Chondrocyte (in vitro differentiated cells): Measurements from ENCODE around the gene ANKRD24. TPM values are rescaled to one million over a fixed set of nuclear protein-coding genes. Genes with fewer than 3 reads are reported as not detected.

Experiments used
- DNase-seq: peaks from one replicate; pipeline ENCODE4 v3.0.0; 2021; ENCODE audit warnings: mixed read lengths, low spot score
- H3K27ac Mint-ChIP-seq: one replicate; pipeline ENCODE4 v1.8.0; 2021; ENCODE audit warnings: mild to moderate bottlenecking, moderate library complexity, mixed read lengths; ENCODE audit not compliant: unreplicated experiment
- H3K27me3 Mint-ChIP-seq: 2 replicates; pipeline ENCODE4 v1.8.0; 2021; ENCODE audit warnings: low read depth, mixed read lengths
- H3K36me3 Mint-ChIP-seq: 2 replicates; pipeline ENCODE4 v1.8.0; 2021; ENCODE audit warnings: low read depth, mixed read lengths
- H3K4me1 Mint-ChIP-seq: 2 replicates; pipeline ENCODE4 v1.8.0; 2021; ENCODE audit warnings: low read depth, mild to moderate bottlenecking, mixed read lengths
- H3K4me3 Mint-ChIP-seq: one replicate; pipeline ENCODE4 v1.8.0; 2021; ENCODE audit warnings: mild to moderate bottlenecking, moderate library complexity, mixed read lengths; ENCODE audit not compliant: unreplicated experiment
- H3K9me3 Mint-ChIP-seq: 2 replicates; pipeline ENCODE4 v1.8.0; 2021; ENCODE audit warnings: low read depth, mixed read lengths
- total RNA-seq: library from RNA; stranded (reverse); gene quantifications from 3 replicates; pipeline ENCODE4 v1.2.1, GENCODE V29; 2021
- TF ChIP-seq, protein P1 (sequence below): fragments of 200-600 bp; sonication (generic); IDR thresholded peaks from 2 replicates; pipeline ENCODE4 v1.5.0; 2021; ENCODE audit warnings: antibody characterized with exemption, mild to moderate bottlenecking, moderate library complexity

ANKRD24 gene
- total RNA-seq, 1 donor from 2014 or later: 0.47 TPM

DNA sequence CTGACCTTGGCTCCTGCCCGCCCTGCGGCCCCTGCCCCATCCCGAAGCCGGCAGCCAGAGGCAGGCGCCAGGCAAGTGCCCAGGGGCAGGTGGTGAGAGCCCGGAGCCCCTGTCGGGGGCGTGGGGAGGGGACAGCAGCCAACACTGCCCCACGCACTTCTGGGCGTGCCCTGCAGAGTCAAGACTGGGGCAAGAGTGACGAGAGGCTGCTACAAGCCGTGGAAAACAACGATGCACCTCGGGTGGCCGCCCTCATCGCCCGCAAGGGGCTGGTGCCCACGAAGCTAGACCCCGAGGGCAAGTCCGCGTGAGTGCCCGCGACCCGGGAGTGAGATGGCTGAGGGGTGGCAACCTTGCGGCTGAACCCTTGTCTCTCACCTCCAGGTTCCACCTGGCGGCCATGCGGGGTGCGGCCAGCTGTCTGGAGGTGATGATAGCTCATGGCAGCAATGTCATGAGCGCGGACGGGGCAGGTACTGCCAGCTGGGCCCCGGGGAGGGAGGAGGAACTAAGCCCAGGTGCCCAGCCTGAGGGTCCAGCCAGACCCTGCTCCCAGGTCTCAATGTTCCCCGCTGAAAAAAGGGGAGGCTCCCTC, 17.3 kb downstream of the ANKRD24 start:
- Mint-ChIP-seq H3K36me3 (peaks cover 7% of the 10 kb centered on the region), H3K27me3 (peaks cover 55% of the 10 kb centered on the region), H3K4me3 (no peak overlapping the region), H3K9me3 (no peaks in the 10 kb centered on the region), H3K27ac (no peak overlapping the region), H3K4me1 (peaks cover 19% of the 10 kb centered on the region)
- TF ChIP-seq, protein P1, sequence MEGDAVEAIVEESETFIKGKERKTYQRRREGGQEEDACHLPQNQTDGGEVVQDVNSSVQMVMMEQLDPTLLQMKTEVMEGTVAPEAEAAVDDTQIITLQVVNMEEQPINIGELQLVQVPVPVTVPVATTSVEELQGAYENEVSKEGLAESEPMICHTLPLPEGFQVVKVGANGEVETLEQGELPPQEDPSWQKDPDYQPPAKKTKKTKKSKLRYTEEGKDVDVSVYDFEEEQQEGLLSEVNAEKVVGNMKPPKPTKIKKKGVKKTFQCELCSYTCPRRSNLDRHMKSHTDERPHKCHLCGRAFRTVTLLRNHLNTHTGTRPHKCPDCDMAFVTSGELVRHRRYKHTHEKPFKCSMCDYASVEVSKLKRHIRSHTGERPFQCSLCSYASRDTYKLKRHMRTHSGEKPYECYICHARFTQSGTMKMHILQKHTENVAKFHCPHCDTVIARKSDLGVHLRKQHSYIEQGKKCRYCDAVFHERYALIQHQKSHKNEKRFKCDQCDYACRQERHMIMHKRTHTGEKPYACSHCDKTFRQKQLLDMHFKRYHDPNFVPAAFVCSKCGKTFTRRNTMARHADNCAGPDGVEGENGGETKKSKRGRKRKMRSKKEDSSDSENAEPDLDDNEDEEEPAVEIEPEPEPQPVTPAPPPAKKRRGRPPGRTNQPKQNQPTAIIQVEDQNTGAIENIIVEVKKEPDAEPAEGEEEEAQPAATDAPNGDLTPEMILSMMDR: peak; percentile 15
- DNase-seq: no peak

DNA sequence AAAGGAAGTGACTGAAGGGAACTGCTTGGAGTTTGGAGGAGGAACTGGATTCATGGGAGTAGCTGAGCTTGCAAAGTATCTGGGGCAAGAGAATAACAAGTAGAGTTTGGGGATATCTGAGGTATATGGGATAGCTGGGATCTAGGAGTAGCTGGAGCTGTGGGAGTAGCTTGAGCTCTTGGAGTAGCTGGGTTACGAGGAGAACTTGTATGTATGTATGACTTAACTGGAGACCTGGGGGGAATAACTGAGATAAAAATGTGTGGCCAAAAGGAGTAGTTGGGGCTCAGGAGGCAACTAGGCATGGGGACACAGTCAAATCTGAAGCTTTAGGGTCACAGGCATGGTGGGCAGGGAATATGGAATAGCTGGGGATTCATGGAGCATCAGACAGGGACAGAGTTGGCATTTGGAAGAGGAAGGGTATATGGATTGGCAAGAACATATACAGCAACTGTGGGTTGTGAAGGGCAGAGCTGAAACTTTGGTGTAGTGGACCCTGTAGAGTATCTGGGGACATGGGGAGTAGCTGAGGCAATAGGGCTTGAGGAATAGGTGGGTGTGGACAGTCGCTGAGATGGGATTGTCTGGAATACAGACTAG, 18.6 kb downstream of the ANKRD24 start:
- no peak overlapping the region for H3K4me3 Mint-ChIP-seq
- H3K4me1 Mint-ChIP-seq: peaks cover 19% of the 10 kb centered on the region
- H3K36me3 Mint-ChIP-seq: peaks cover 7% of the 10 kb centered on the region
- DNase-seq: no peak
- peaks cover 43% of the 10 kb centered on the region for H3K27me3 Mint-ChIP-seq
- no peak overlapping the region for H3K27ac Mint-ChIP-seq
- TF ChIP-seq, protein P1: no peak
- H3K9me3 Mint-ChIP-seq: no peaks in the 10 kb centered on the region

DNA sequence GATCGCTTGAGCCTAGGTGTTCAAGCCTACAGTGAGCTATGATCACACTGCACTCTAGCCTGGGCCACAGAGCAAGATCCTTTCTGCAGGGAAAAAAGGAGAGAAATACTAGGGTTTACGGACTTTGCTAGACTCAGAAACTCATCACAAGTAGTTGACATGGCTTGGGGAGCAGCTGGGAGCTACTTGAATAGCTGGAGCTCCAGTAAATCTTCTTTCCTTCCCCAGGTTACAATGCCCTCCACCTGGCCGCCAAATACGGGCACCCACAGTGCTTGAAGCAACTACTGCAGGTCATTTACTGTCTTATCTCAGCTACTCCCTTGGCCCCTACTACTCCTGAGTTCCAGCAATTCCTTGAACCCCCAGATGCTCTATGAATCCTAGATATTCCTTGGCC, 19.3 kb downstream of the ANKRD24 start:
- no peaks in the 10 kb centered on the region for H3K9me3 Mint-ChIP-seq
- peaks cover 7% of the 10 kb centered on the region for H3K36me3 Mint-ChIP-seq
- TF ChIP-seq, protein P1: no peak
- peaks cover 19% of the 10 kb centered on the region for H3K4me1 Mint-ChIP-seq
- H3K4me3 Mint-ChIP-seq: no peak overlapping the region
- no peak for DNase-seq
- H3K27ac Mint-ChIP-seq: no peak overlapping the region
- peaks cover 39% of the 10 kb centered on the region for H3K27me3 Mint-ChIP-seq

DNA sequence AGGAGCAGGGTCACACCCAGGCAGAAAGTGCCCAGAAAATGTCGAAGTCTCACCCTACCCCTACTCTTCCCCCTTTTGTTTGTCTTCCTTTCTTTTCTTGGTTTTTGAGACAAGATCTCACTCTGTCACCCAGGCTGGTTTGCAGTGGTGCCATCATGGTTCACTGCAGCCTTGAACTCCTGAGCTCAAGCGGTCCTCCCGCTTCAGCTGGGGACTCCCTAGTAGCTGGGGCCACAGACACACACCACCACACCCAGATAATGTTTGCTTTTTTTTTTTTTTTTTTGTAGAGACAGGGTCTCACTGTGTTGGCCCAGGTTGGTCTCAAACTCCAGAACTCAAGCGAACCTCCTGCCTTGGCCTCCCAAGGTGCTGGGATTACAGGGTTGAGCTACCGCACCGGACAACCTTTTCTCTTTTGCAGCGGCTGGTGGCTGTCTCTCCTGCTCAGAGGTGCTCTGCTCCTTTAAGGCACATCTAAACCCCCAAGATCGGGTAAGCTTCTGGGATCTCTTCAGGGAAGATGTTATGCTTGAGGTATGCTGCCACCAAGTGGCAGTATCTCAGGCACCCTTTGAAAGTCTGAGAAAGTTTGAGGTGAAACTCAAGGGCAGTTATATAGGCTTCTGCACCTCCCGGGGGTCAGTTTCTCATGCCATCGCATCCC, 24.5 kb downstream of the ANKRD24 start:
- TF ChIP-seq, protein P1: peak; percentile 41
- Mint-ChIP-seq H3K4me1 (peaks cover 5% of the 10 kb centered on the region), H3K4me3 (no peak overlapping the region), H3K27ac (no peak overlapping the region), H3K27me3 (peaks cover 8% of the 10 kb centered on the region), H3K9me3 (no peaks in the 10 kb centered on the region), H3K36me3 (no peaks in the 10 kb centered on the region)
- DNase-seq: no peak

DNA sequence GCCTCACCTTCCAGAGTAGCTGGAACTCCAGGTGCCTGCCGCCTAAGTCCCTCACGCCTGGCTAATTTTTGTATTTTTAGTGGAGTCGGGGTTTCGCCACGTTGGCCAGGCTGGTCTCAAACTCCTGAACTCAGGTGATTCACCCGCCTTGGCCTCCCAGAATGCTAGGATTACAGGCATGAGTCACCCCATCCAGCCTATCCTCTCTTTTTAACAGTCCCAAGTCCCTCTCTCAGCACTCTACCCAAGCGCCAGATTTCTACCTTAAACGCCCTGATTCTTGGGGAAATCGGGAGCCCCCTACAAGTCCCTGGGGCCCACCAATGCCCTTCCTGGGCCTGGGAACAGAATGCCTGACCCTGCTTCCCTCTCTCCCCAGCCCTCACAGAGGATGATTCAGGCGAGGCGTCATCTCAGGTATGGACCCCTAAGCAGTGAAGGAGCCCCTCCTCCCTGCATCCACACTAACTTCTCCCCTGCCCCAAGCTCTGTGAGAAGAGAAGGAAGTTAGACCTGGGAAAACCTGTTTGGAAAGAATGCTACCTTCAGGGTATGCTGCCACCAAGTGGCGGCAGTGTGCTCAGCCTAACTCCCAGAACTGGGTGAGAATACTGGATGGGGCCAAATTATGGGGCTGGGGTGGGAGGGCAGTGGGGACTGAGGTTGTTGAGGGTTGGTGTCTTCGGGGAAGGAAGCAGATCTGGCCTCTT, 26.1 kb downstream of the ANKRD24 start:
- Mint-ChIP-seq H3K27me3 (peaks cover 17% of the 10 kb centered on the region), H3K27ac (no peak overlapping the region), H3K9me3 (no peaks in the 10 kb centered on the region), H3K4me1 (peaks cover 5% of the 10 kb centered on the region), H3K36me3 (no peaks in the 10 kb centered on the region), H3K4me3 (no peak overlapping the region)
- TF ChIP-seq, protein P1: peak; percentile 54
- DNase-seq: no peak
